ENCODE results near the gene ITLN1.

GRCh38 chr1:160884579-160884978, 401 bp downstream of the ITLN1 start:
- TF ChIP-seq CTCF (IDR thresholded peaks at IDR 0.05) (peak in 1 of 6 experiments; percentile 40), POLR2A (IDR thresholded peaks at IDR 0.05) (no peak)
